ENCODE measurements around the gene CPVL. TPM values are rescaled to one million over a fixed set of nuclear protein-coding genes. Genes with fewer than 3 reads are reported as not detected.

The CPVL gene
- total RNA-seq, 4 donors from 2014 or later: 25.1 to 58.6 (median 38.6) TPM

GRCh38 chr7:29190349-29191045, 44.2 kb upstream of the CPVL start:
- TF ChIP-seq CTCF (IDR thresholded peaks at IDR 0.05): no peak
- ATAC-seq (ENCODE audit: low FRiP score) (no peak), DNase-seq (ENCODE audit: low spot score) (no peak)

- DNase-seq (ENCODE audit: low spot score): peak; percentile 40
- ATAC-seq (ENCODE audit: low FRiP score): no peak
- TF ChIP-seq CTCF (IDR thresholded peaks at IDR 0.05): peak in 1 of 3 donors; percentile 87
Observed at GRCh38 chr7:29189743-29190201, 43.4 kb upstream of the CPVL start.

- ATAC-seq (ENCODE audit: low FRiP score) (no peak), DNase-seq (ENCODE audit: low spot score) (no peak)
- TF ChIP-seq CTCF (IDR thresholded peaks at IDR 0.05): no peak
Observed at GRCh38 chr7:29185613-29186012, 39.3 kb upstream of the CPVL start.

- no peak for TF ChIP-seq CTCF (IDR thresholded peaks at IDR 0.05)
- DNase-seq (ENCODE audit: low spot score) (no peak), ATAC-seq (ENCODE audit: low FRiP score) (no peak)
Observed at GRCh38 chr7:29184599-29184998, 38.3 kb upstream of the CPVL start.

- no peak for DNase-seq (ENCODE audit: low spot score)
- TF ChIP-seq CTCF (IDR thresholded peaks at IDR 0.05): no peak
- ATAC-seq (ENCODE audit: low FRiP score): no peak
Observed at GRCh38 chr7:29179115-29179514, 32.8 kb upstream of the CPVL start.

- TF ChIP-seq CTCF (IDR thresholded peaks at IDR 0.05): no peak
- peak; percentile 69 for ATAC-seq (ENCODE audit: low FRiP score)
- no peak for DNase-seq (ENCODE audit: low spot score)
Observed at GRCh38 chr7:29177963-29178600, 31.7 kb upstream of the CPVL start.

- DNase-seq (ENCODE audit: low spot score) (no peak), ATAC-seq (ENCODE audit: low FRiP score) (peak; percentile 71)
- TF ChIP-seq CTCF (IDR thresholded peaks at IDR 0.05): no peak
Observed at GRCh38 chr7:29173458-29173857, 27.1 kb upstream of the CPVL start.
